Keratinocyte (primary cell): Measurements from ENCODE around the gene MXRA7.

Experiments
- EZH2 ChIP-seq: IDR thresholded peaks from one replicate; pipeline ENCODE4 v1.6.1; 2012; ENCODE audit warnings: inconsistent platforms, mild to moderate bottlenecking, low read length, moderate library complexity
- TF ChIP-seq, protein P1 (sequence below), 3 experiments: IDR thresholded peaks in 1 of 3; conservative IDR thresholded peaks in 1 of 3; optimal IDR thresholded peaks in 1 of 3; 2 replicates in 2 of 3; 3 replicates in 1 of 3; pipeline versions ENCODE3 to v1.5.1; 2011; ENCODE audit warnings: low read length in 3 of 3, mild to moderate bottlenecking in 3 of 3, moderate library complexity in 2 of 3, control low read depth in 1 of 3, inconsistent platforms in 1 of 3; ENCODE audit not compliant: insufficient read depth in 2 of 3; ENCODE audit errors: extremely low read depth in 1 of 3

DNA sequence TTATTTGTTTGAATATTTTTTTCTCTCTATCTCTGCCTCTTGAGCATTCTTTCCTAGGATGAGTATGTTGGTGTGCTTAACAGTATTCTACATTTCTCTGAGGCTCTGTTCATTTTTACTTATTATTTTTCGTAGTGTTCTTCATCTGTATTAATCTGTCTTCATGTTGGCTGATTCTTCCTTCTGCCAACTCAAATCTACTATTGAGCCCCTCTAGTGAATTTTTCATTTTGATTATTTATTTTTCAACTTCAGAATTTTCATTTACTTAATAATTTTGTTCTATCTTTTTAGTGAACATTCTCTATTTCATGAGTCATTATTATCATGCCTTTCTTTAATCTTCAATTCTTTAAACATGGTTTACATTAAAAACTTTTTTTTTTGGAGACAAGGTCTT, 64.1 kb downstream of the MXRA7 start:
- TF ChIP-seq, protein P1, sequence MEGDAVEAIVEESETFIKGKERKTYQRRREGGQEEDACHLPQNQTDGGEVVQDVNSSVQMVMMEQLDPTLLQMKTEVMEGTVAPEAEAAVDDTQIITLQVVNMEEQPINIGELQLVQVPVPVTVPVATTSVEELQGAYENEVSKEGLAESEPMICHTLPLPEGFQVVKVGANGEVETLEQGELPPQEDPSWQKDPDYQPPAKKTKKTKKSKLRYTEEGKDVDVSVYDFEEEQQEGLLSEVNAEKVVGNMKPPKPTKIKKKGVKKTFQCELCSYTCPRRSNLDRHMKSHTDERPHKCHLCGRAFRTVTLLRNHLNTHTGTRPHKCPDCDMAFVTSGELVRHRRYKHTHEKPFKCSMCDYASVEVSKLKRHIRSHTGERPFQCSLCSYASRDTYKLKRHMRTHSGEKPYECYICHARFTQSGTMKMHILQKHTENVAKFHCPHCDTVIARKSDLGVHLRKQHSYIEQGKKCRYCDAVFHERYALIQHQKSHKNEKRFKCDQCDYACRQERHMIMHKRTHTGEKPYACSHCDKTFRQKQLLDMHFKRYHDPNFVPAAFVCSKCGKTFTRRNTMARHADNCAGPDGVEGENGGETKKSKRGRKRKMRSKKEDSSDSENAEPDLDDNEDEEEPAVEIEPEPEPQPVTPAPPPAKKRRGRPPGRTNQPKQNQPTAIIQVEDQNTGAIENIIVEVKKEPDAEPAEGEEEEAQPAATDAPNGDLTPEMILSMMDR (optimal IDR thresholded peaks at IDR 0.05 in 1 of 3, IDR thresholded peaks at IDR 0.05 in 1 of 3, conservative IDR thresholded peaks at IDR 0.05 in 1 of 3; ENCODE audit: extremely low read depth in 1 of 3, insufficient read depth in 2 of 3, low read length in 3 of 3), result no peak
- TF ChIP-seq EZH2, result no peak
